HG03442 (cell line): ENCODE results near the gene ADAP1.
"Not testable (repeated sequence)": the region's sequence is repeated elsewhere in the genome, so short reads cannot be mapped to it uniquely, and the experiment has no call there.

Source experiments
- ATAC-seq: cut with Tn5 transposase; IDR thresholded peaks from one replicate; pipeline ENCODE4 v1.9.1; 2021; ENCODE audit warnings: mild to moderate bottlenecking, moderate library complexity; ENCODE audit not compliant: unreplicated experiment

The ADAP1 gene, protein sequence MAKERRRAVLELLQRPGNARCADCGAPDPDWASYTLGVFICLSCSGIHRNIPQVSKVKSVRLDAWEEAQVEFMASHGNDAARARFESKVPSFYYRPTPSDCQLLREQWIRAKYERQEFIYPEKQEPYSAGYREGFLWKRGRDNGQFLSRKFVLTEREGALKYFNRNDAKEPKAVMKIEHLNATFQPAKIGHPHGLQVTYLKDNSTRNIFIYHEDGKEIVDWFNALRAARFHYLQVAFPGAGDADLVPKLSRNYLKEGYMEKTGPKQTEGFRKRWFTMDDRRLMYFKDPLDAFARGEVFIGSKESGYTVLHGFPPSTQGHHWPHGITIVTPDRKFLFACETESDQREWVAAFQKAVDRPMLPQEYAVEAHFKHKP

DNA sequence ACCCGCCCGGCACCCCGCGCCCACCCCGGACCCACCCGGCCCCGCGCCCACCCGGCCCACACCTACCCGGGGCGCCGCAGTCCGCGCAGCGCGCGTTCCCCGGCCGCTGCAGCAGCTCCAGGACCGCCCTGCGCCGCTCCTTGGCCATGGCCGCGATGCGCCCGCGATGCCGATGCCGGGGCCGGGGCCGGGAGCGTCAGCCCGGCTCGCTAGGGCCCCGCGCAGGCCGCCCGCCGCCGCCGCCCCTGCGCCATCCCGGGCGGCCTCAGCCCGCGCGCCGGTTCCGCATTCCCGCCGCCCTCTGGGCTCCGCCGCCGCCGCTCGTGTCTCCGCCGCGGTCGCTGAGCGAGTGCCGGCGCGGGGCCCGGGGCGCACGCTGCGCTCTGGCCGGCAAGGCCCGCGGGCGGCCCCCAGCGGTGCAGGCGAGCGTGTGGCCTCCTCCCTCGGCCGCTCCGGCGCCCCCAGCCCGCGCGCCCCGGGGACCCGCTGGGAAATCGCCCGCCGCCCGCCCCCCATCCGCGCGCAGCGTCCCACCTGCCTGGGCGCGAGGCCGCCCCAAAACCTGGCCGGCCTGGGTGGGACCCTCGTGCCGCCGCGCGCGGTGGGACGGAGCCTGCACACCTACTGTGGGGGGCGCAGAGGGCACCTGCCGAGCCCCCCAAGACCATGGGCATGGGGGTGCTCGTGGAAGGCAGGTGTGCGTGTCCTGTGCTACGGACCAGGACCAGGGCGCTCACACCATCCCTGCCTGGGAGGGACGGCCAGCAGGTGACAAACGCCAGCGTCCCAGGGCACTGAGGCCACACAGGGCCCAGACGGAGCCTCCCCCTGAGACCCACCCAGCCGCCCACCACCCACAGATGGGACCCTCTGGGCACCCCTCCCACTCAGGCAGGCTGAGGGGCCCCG, at the start of gene ADAP1:
ADAP1 (minus strand) TSS at position 351 of the 909 bp plus-strand sequence; CDS start at position 148, 203 bp downstream.
- no peak for ATAC-seq

DNA sequence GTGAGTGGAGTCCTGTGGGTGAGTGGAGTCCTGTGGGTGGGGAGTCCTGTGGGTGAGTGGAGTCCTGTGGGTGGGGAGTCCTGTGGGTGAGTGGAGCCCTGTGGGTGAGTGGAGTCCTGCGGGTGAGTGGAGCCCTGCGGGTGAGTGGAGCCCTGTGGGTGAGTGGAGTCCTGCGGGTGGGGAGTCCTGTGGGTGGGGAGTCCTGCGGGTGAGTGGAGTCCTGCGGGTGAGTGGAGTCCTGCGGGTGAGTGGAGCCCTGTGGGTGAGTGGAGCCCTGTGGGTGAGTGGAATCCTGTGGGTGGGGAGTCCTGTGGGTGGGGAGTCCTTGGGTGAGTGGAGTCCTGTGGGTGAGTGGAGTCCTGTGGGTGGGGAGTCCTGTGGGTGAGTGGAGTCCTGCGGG, 48.0 kb upstream of the ADAP1 start:
- ATAC-seq, result not testable (repeated sequence)

DNA sequence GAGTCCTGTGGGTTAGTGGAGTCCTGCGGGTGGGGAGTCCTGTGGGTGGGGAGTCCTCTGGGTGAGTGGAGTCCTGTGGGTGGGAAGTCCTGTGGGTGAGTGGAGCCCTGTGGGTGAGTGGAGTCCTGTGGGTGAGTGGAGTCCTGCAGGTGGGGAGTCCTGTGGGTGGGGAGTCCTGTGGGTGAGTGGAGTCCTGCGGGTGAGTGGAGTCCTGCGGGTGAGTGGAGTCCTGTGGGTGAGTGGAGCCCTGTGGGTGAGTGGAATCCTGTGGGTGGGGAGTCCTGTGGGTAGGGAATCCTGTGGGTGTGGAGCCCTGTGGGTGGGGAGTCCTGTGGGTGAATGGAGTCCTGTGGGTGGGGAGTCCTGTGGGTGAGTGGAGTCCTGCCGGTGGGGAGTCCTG, 47.5 kb upstream of the ADAP1 start:
- not testable (repeated sequence) for ATAC-seq

DNA sequence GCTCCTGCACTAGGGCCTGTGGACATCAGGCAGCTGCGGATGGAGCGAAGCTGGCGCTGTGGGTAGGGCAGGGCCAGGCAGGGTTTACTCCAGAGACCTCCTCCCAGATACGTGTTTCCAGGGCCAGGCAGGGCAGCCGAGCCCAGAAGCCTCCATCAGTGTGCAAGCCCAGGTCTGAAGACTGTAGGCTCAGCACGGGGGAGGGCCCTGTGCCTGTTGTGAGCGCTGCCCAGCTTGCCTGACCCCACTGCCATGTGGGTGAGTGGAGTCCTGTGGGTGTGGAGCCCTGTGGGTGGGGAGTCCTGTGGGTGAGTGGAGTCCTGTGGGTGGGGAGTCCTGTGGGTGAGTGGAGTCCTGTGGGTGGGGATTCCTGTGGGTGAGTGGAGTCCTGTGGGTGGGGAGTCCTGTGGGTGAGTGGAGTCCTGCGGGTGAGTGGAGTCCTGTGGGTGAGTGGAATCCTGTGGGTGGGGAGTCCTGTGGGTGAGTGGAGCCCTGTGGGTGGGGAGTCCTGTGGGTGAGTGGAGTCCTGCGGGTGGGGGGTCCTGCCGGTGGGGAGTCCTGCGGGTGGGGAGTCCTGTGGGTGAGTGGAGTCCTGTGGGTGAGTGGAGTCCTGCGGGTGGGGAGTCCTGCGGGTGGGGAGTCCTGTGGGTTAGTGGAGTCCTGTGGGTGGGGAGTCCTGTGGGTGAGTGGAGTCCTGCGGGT, 46.7 kb upstream of the ADAP1 start:
- not testable (repeated sequence) for ATAC-seq

DNA sequence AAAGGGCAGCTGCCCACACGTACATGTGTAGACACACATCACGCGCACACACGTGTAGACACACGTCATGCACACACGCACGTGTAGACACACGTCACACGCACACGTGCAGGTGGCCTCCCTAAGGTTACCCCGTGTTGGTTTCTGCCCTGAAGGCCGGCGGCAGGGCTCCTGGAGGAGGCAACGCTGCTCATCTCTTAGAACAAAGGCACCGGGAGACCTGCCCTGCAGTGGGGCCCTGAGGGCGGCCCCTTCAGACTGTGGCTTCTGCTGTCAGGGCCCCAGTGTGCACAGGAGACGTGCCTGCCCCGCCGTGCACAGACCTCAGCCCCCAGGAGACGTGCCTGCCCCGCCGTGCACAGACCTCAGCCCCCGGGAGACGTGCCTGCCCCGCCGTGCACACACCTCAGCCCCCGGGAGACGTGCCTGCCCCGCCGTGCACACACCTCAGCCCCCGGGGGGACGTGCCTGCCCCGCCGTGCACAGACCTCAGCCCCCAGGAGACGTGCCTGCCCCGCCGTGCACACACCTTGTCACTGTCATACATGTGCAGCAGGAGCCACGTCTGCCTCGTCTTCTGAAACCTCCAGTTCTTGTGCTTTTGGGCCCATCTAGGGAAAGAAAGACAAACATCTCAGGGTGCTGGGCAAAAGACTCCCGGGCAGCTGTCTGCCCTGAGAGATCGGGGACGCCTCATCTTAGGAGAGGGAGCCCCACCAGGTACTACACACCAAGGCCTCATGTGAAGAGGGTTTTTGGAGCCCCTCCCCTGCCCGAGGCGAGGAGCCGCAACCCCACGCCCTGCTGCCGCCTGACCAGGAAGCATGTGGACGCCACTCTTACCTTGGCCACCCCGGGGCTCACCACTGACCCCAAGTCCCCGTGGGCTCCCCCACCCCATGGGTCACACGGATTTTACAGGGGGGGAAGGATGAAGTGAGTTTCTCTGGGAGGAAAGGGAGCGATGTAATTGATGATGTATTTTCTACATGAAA, 45.8 kb upstream of the ADAP1 start:
- ATAC-seq, result peak; percentile 63

DNA sequence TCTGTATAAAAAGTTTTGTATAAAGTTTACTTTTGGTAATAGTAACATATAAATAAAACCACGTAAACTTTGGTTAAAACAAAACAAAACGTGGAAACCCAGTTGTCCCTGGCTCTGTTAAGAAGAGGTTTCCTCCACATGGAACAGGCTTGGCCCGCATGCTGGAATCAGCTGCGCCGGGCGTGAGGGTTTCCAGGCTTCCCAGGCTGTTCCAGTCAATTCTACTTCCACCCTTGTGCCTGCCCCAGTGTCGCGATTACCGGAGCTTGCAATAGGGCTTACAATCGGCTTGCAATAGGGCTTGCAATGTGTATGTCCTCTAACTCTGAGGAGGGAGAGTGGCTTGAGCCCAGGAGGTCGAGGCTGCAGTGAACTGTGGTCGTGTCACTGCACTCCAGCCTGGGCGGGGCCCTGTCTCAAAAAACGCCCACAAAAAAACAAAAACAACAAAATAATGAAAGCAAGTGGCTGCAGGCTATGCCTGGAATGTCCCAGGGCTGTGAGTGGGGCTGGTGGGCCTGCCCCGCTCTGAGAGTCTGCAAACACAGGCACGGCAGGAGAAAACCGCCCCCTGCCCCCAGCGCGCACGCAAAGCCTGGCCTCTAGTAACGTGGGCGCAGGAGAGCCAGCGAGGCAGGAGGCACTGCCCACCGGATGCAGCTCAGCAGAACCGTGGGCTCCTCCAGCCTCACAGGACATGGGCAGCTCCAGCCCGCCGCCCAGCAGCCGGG, 44.8 kb upstream of the ADAP1 start:
- ATAC-seq, result no peak

DNA sequence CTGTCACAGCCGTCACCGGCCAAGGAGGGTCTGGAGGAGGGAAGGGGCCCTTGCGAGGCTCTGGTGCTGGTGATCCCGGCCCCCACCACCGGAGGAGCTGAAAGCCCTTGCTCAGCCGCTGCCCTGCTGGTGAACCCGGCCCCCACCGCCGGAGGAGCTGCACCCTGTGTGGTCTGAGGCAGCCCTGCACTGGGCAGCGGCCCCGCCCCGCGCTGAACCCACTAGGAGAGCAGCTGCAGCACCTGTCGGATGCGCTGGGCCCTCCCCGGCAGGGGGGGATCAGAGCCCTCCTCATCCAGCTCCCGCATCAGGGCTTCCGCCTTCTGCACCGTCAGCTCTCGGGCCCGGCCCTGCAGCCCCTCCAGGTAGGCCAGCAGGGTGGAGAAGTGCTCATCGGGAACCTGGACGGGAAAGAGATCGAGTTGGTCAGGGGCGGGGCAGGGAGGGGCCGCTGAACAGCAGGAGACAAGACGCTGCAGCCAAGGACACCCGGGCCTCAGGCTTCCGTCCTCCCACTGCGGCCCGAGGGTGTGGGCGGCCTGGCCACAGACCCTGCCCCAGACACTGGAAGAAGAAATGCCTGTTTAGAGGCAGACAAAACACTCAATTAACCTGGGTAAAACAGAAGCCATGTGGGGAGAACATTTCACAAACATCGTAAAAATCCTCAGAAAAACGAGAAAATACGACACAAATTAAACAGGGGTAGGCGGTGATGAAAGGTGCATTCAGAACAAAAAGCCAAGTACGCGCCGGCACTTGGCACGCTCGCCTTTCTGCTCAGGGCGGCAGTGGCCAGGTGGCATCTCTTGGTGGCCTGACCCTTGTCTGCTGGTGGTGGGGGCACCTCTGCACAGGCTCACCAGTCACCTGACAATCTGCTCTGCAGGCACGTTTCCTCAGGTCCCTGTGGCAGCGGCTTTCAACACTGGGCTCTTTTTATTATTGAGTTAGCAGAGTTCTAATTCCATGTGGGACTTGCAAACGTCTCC, 43.2 kb upstream of the ADAP1 start:
- no peak for ATAC-seq

DNA sequence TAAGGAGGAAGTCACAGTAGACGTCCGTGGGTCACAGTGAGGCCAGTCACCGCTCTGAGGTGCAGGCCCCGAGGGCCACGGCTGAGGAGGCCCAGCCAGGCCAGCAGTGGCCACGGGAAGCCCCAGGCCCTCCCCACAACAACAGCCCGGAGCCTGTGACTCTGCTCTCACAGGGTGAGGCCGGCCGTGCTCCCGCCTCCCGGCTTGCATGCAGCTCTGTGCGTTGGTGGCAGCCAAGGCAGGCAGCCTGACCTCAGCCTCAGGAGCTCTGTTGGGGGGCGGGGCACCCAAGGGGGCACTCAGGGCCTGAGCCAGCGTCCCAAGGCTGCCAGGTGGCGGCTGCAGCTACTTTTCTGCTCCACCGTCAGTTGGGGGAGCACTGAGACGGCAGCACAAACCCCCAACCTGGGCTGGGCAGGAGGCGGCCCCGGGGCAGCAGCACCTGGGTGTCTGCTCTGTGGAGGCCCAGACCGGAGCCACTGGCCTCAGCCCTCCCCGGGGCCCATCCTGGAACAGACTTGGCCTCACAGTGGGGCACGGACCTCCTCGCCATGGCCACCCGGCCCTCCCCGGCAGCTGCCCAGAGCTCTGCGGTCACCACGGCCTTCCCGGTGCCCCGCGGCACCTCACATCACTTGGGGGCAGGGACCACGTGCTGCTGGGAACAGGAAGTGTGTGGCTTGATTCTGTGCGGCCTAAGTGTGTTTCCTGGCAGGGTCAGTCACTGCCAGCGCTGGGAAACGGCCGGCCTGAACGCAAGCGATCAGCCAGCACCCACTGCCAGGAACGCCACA, 41.8 kb upstream of the ADAP1 start:
- ATAC-seq, result no peak

DNA sequence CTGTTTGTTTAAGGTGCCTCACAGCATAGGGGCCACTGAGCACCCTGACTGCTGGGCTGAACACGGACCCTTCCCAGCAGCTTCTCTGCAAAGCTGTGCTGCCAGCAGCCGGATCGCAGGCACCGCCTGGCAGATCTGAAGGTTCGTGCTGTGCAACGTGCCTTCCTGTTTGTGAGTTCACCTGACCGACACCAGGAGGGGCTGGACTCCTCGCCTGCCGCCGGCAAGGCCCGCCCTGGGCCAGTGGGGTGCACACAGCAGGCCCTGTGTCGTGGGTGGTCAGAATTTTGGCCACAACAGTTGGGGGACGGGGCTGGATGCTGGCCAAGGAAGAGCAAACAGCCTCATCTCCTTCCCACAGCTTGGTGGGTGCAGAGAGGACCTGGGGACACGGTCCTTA, 41.1 kb upstream of the ADAP1 start:
- no peak for ATAC-seq

DNA sequence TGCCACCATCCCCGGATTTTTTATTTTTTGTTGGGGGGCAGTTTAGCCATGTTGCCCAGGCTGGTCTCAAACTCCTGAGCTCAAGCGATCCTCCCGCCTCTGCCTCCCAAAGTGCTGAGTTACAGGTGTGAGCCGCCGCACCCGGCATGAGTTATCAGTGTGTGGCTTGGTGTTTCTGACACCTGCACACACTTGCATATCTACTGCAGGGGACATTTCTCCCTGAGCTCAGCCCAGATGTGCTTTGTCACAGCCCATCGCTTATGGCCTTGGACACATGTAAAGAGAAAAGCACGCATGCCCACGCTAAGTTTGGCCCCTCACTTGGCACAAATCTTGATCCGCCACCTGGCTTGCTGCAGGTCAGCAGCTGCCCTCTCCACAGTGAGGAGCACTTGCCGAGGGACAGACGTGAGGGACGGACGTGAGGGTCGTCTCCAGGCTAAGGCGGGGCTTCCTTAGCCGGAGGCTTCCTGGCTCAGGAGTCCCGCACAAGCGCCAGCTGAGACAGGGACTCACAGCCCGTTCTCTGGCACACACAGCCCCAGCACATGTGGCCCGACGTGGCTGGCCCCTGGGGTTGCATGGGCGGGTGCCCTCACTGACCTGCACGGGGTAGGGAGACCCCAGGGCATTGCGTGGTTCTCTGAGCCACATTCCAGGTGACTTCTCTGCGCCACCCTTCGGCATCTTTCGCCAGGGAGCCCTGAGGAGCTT, 40.3 kb upstream of the ADAP1 start:
- no peak for ATAC-seq

DNA sequence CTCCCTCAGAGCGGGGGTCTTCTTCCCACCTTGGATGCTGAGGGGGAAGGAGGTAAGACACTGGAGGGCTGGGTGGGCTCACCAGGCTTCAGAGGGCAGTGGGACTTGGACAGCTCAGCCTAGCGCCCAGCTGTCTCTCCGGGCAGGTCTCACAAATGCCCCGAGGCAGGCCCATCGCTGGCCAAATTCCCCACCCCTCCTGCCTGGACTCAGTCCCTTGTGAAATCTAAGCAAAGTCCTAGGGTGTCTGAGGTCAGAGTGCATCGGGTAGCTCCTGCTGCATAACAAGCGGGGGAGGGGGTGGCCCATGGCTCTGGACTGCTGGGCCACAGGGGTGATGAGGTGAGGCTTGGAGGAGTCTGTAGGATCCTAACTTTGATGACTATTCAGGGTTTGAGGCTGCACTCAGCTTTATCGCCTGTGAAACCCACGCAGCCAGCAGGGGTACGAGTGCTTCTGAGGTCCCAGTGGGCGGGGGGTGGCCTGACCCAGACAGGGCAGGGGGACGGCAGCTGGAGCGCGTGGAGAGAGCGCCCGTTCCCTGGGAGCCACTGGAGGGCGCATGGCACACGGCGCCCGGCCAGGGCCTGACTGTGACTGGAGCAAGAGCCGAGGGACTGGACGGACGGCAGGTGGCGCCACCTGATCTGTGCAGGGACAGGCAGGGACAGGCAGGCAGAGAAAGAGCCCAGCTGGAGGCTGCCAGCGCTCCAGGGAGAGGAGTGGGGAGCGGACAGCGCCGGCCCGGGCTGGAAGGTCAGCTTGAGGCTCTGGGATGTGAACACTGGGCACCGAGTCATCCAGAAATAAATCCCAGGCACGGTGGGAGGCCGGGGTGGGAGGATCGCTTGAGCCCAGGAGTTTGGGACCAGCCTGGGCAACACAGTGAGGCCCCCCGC, 38.5 kb upstream of the ADAP1 start:
- ATAC-seq, result peak; percentile 78

DNA sequence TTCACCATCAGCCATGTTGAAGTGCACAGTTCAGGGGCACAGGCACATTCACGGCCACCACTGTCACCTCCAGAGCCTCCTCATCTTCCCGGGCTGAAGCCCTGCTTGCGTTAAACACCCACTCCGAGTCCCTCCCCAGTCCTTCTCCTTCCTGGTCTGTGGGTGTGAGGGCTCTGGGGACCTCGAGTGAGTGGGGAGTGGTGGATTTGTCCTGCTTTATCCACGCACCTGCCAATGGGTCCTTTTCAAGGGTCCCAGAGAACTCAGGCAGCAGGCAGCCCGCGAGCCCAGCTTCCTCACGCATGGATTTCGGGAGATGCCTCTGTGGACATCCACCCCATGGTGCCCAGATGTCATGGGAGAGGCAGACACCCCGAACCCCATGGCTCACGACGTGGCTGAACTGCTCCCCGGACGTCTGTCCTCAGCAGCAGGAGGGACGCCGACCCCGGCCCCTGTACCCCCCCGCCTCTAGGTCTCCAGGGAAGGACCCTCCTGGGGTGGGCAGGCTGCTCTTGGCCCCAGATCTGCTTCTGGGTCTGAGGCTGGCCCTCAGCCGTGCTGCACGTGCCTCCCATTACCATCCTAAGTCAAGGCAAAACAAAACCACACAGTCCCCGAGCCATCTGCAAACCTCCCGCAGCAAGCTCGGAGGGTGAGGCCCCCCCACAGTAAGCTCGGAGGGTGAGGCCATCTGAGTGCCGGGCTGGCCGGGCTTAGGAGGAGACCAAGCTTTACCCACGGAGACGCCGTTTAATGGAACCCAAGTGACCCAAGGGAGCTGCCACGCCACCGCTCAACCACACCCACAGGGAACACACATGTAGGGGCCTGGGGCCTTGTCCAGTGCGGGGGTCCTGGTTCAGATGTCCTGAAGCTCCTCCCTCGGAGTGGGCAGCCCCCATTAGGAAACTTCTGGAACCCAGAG, 37.5 kb upstream of the ADAP1 start:
- ATAC-seq, result no peak

DNA sequence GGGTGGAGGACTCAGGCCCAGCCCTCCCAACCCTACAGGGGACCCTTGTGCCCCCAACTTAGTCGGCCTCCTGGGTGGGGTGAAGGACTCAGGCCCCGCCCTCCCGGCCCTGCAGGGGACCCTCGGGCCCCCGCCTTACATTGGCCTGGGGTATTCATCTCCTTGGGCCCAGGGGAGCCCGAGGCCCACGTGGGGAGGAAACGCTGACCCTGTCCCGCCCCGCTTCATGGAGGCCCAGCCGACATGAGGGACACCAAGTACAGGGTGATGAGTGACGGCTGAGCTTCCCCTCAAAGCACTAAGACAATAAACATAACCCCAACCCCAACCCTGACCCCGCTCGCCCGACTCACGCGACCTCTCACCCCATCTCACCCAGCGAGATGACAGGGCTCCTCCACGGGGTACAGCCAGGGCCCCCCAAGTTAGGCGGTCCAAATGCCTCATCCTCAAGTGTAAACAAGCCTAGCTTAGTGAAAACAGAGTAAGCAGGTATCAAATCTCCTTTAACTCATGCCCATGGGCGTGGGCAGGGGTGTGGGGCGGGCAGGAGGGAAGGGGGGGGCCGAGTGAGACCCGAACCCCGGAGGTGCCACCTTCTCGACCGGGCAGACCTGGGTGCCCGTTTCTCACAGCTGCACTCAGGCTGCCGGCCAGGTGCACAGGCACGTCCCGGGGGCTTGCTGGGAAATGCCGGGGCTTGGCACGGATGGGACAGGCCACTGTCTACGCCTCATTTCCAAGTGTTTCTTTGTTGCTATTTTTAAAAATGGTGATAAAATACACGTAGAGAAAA, 36.7 kb upstream of the ADAP1 start:
- no peak for ATAC-seq

DNA sequence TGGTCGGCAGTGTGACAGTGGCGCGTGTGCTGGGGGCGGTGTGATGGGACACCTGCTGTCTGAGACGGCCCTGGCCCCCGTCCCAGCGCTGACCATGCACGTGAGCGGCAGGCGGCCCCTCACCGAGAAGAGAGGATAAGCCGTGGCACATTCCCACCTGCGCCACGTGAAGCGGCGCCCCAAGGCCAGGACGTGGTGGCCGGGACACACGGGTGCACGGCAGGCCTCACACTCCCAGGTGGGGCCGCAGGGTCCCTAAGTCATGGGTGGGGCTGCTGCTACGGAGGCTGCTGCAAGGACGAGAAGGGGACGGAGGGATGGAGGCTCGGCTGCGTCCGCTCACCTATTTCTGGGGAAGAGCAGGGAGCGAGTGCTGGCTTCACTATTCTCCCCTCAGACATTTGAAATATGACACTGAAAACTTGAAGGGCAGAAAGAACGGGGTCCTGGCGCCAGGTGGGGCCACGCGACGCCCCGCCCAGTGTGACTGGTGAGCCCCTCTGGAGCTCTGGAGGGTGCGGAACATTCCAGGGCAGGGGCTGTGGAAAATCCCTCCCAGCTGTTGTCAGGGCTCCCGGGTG, 36.0 kb upstream of the ADAP1 start:
- no peak for ATAC-seq
